SK-N-SH treated with all-trans-retinoic acid at 6 μM for 48 hours (cell line): Measurements from ENCODE around the gene GORASP1.

Experiments used
- CREB5 ChIP-seq: fragments of 250-450 bp; sonication (Bioruptor Pico); IDR thresholded peaks from 2 replicates; pipeline ENCODE4 v1.5.1; 2020; ENCODE audit warnings: low read depth, mild to moderate bottlenecking, moderate library complexity
- CSDC2 ChIP-seq: fragments of 250-450 bp; sonication (Bioruptor Pico); IDR thresholded peaks from 2 replicates; pipeline ENCODE4 v1.5.0; 2020; ENCODE audit warnings: mild to moderate bottlenecking, moderate library complexity
- GLIS3 ChIP-seq: fragments of 250-450 bp; sonication (Bioruptor Pico); IDR thresholded peaks from 2 replicates; pipeline ENCODE4 v1.5.0; 2020; ENCODE audit warnings: mild to moderate bottlenecking, moderate library complexity
- OSR1 ChIP-seq: fragments of 250-450 bp; sonication (Bioruptor Pico); IDR thresholded peaks from 2 replicates; pipeline ENCODE4 v1.8.0; 2022; ENCODE audit warnings: moderate library complexity, mild to moderate bottlenecking, inconsistent platforms
- POU6F1 ChIP-seq: fragments of 250-450 bp; sonication (Bioruptor Pico); IDR thresholded peaks from 2 replicates; pipeline ENCODE4 v1.8.0; 2021; ENCODE audit warnings: low read depth, mild to moderate bottlenecking, moderate library complexity, borderline replicate concordance
- RARB ChIP-seq: fragments of 250-450 bp; sonication (Bioruptor Pico); IDR thresholded peaks from 2 replicates; pipeline ENCODE4 v1.8.0; 2021; ENCODE audit warnings: mild to moderate bottlenecking, moderate library complexity
- TOX ChIP-seq: fragments of 250-450 bp; sonication (Bioruptor Pico); IDR thresholded peaks from 2 replicates; pipeline ENCODE4 v1.8.0; 2021; ENCODE audit warnings: mild to moderate bottlenecking, moderate library complexity, borderline replicate concordance
- TSHZ2 ChIP-seq: fragments of 250-450 bp; sonication (Bioruptor Pico); IDR thresholded peaks from 2 replicates; pipeline ENCODE4 v1.5.0; 2020; ENCODE audit warnings: mild to moderate bottlenecking, moderate library complexity
- ZFP3 ChIP-seq: fragments of 250-450 bp; sonication (Bioruptor Pico); IDR thresholded peaks from 2 replicates; pipeline ENCODE4 v1.5.0; 2020; ENCODE audit warnings: mild to moderate bottlenecking, moderate library complexity
- ZFP30 ChIP-seq: fragments of 450-650 bp; formaldehyde crosslinking; IDR thresholded peaks from 2 replicates; pipeline ENCODE4 v1.5.0; 2022; ENCODE audit warnings: mild to moderate bottlenecking, moderate library complexity
- ZNF565 ChIP-seq: fragments of 450-650 bp; formaldehyde crosslinking; conservative IDR thresholded peaks from 2 replicates; pipeline ENCODE4 v1.5.0; 2020; ENCODE audit warnings: low read depth, mild to moderate bottlenecking, moderate library complexity
- ZNF70 ChIP-seq: fragments of 450-650 bp; formaldehyde crosslinking; IDR thresholded peaks from 2 replicates; pipeline ENCODE4 v1.5.0; 2020; ENCODE audit warnings: mild to moderate bottlenecking, moderate library complexity

GRCh38 chr3:39099242-39099641 lies 8.2 kb downstream of the GORASP1 start:
- TF ChIP-seq ZFP3 (no peak), ZFP30 (no peak), OSR1 (CRISPR knock-in tag) (no peak), ZNF565 (no peak), CREB5 (CRISPR knock-in tag) (no peak), TSHZ2 (CRISPR knock-in tag) (no peak), ZNF70 (no peak), RARB (CRISPR knock-in tag) (no peak), CSDC2 (CRISPR knock-in tag) (no peak), GLIS3 (CRISPR knock-in tag) (no peak), TOX (CRISPR knock-in tag) (no peak), POU6F1 (CRISPR knock-in tag) (no peak)
